Mesenchymal stem cell (in vitro differentiated cells and primary cell): ENCODE measurements around the gene CEACAM18.

ENCODE experiments used
- DNase-seq: peaks from one replicate; pipeline ENCODE4 v3.0.0-alpha.2; 2013
- H2AFZ ChIP-seq: one replicate; pipeline ENCODE4 v1.6.1; 2013; ENCODE audit warnings: low read depth, mild to moderate bottlenecking, control low read depth, inconsistent platforms, low read length, moderate library complexity
- H2AK5ac ChIP-seq: 2 replicates; pipeline ENCODE4 v1.6.1; 2013; ENCODE audit warnings: low read length, moderate library complexity, mild to moderate bottlenecking, inconsistent platforms; ENCODE audit not compliant: severe bottlenecking
- H2BK120ac ChIP-seq: one replicate; pipeline ENCODE4 v1.6.1; 2013; ENCODE audit warnings: low read depth, mild to moderate bottlenecking, inconsistent platforms, low read length, moderate library complexity
- H2BK12ac ChIP-seq, 2 experiments: one replicate each; pipeline ENCODE4 v1.6.1; 2013; ENCODE audit warnings: inconsistent platforms in 2 of 2, low read length in 2 of 2, mild to moderate bottlenecking in 2 of 2, moderate library complexity in 2 of 2, control low read depth in 1 of 2
- H2BK15ac ChIP-seq: one replicate; pipeline ENCODE4 v1.6.1; 2013; ENCODE audit warnings: mild to moderate bottlenecking, low read depth, inconsistent platforms; ENCODE audit not compliant: poor library complexity, severe bottlenecking
- H2BK5ac ChIP-seq: 2 replicates; pipeline ENCODE4 v1.6.1; 2013; ENCODE audit warnings: low read depth, mild to moderate bottlenecking, low read length, control low read depth, inconsistent platforms; ENCODE audit not compliant: poor library complexity, severe bottlenecking
- H3K14ac ChIP-seq, 2 experiments: one replicate each; pipeline ENCODE4 v1.6.1; 2013; ENCODE audit warnings: inconsistent platforms in 2 of 2, low read length in 2 of 2, control low read depth in 1 of 2, mild to moderate bottlenecking in 1 of 2, moderate library complexity in 1 of 2
- H3K18ac ChIP-seq, 2 experiments: one replicate each; pipeline ENCODE4 v1.6.1; 2013; ENCODE audit warnings: inconsistent platforms in 2 of 2, low read length in 2 of 2, control low read depth in 1 of 2, low read depth in 1 of 2, mild to moderate bottlenecking in 1 of 2
- H3K23ac ChIP-seq, 2 experiments: one replicate each; pipeline ENCODE4 v1.6.1; 2013; ENCODE audit warnings: inconsistent platforms in 2 of 2, low read length in 2 of 2, mild to moderate bottlenecking in 2 of 2, moderate library complexity in 2 of 2, control low read depth in 1 of 2
- H3K27ac ChIP-seq: 2 replicates; pipeline ENCODE4 v1.5.1; 2013; ENCODE audit warnings: mild to moderate bottlenecking, moderate library complexity, low read length, control low read depth, inconsistent platforms; ENCODE audit not compliant: poor library complexity, severe bottlenecking
- H3K27me3 ChIP-seq, 2 experiments: 2 replicates each; pipeline versions ENCODE4 v1.6.1 to v1.7.0; 2013; ENCODE audit warnings: low read length in 2 of 2, mild to moderate bottlenecking in 2 of 2, moderate library complexity in 2 of 2, control low read depth in 1 of 2, inconsistent platforms in 1 of 2; ENCODE audit not compliant: control insufficient read depth in 1 of 2, insufficient read depth in 1 of 2
- H3K36me3 ChIP-seq, 2 experiments: 2 replicates each; pipeline versions ENCODE4 v1.6.1 to v1.7.0; 2013; ENCODE audit warnings: low read length in 2 of 2, control low read depth in 1 of 2, inconsistent platforms in 1 of 2, low read depth in 1 of 2, mild to moderate bottlenecking in 1 of 2; ENCODE audit not compliant: insufficient read depth in 2 of 2, control insufficient read depth in 1 of 2
- H3K4ac ChIP-seq, 2 experiments: one replicate each; pipeline ENCODE4 v1.6.1; 2013; ENCODE audit warnings: inconsistent platforms in 2 of 2, low read length in 2 of 2, mild to moderate bottlenecking in 2 of 2, moderate library complexity in 2 of 2, control low read depth in 1 of 2, low read depth in 1 of 2
- H3K4me1 ChIP-seq: 2 replicates; pipeline ENCODE4 v1.6.1; 2013; ENCODE audit warnings: low read depth, low read length, control low read depth; ENCODE audit not compliant: control insufficient read depth, insufficient read depth
- H3K4me2 ChIP-seq: 2 replicates; pipeline ENCODE4 v1.6.1; 2013; ENCODE audit warnings: low read length, mild to moderate bottlenecking, inconsistent platforms; ENCODE audit not compliant: poor library complexity, severe bottlenecking
- H3K4me3 ChIP-seq, 2 experiments: 2 replicates each; pipeline versions ENCODE4 v1.5.1 to v1.7.0; 2013; ENCODE audit warnings: low read length in 2 of 2, mild to moderate bottlenecking in 2 of 2, control low read depth in 1 of 2, low read depth in 1 of 2; ENCODE audit not compliant: insufficient read depth in 1 of 2
- H3K79me1 ChIP-seq: replicated peaks from 2 replicates; pipeline ENCODE4 v1.6.1; 2013; ENCODE audit warnings: mild to moderate bottlenecking, control low read depth, low read length, inconsistent platforms; ENCODE audit not compliant: poor library complexity, severe bottlenecking
- H3K9ac ChIP-seq: 2 replicates; pipeline ENCODE4 v1.7.0; 2013; ENCODE audit warnings: mild to moderate bottlenecking, low read length, moderate library complexity
- H3K9me3 ChIP-seq: 2 replicates; pipeline ENCODE4 v1.7.0; 2013; ENCODE audit warnings: mild to moderate bottlenecking, low read length; ENCODE audit not compliant: control insufficient read depth
- H4K8ac ChIP-seq: one replicate; pipeline ENCODE4 v1.6.1; 2013; ENCODE audit warnings: inconsistent platforms, mild to moderate bottlenecking, low read length, moderate library complexity
- H4K91ac ChIP-seq: one replicate; pipeline ENCODE4 v1.6.1; 2013; ENCODE audit warnings: mild to moderate bottlenecking, low read length, inconsistent platforms
- WGBS: methylation state at CpG from one replicate; pipeline ENCODE4 v1.1.7; 2013; ENCODE audit warnings: mixed read lengths; 5-methylcytosine and 5-hydroxymethylcytosine counted together

Gene CEACAM18

DNA sequence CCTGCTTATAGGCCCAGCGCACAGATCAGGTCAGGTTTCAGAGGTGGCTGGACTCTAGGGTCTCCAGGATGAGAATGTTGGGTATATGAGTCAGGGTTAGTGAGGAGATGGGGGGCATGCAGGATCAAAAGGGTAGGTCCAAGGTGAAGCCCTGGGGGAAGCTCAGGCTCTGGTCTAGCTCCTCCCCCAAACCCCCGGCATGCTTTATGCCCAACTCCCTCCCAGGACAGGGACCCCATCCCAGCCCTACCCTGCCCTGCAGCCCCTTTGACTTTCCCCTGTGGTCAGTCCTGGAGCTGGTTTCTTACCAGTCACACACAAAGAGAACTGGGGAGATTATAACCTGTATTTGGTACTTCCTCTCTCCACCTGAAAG, 9.8 kb upstream of the CEACAM18 start:
- Histone ChIP-seq H2BK120ac (no peak overlapping the region), H3K9me3 (no peaks in the 10 kb centered on the region), H4K8ac (no peak overlapping the region), H3K9ac (no peak overlapping the region), H2BK15ac (no peak overlapping the region), H2AFZ (no peak overlapping the region), H3K4me2 (no peak overlapping the region), H3K4ac (no peak overlapping the region), H3K4me1 (no peaks in the 10 kb centered on the region), H3K36me3 (no peaks in the 10 kb centered on the region), H3K27me3 (peaks cover 0 to 31% of the 10 kb centered on the region in 2 experiments), H2BK12ac (no peak overlapping the region), H3K14ac (no peak overlapping the region), H3K79me1 (no peaks in the 10 kb centered on the region), H2BK5ac (no peak overlapping the region), H2AK5ac (no peak overlapping the region), H3K4me3 (no peak overlapping the region), H4K91ac (no peak overlapping the region), H3K23ac (no peak overlapping the region), H3K18ac (no peak overlapping the region), H3K27ac (no peak overlapping the region)
- no peak for DNase-seq
- WGBS = 68% methylated on average over 2 of the region's 2 CpGs

DNA sequence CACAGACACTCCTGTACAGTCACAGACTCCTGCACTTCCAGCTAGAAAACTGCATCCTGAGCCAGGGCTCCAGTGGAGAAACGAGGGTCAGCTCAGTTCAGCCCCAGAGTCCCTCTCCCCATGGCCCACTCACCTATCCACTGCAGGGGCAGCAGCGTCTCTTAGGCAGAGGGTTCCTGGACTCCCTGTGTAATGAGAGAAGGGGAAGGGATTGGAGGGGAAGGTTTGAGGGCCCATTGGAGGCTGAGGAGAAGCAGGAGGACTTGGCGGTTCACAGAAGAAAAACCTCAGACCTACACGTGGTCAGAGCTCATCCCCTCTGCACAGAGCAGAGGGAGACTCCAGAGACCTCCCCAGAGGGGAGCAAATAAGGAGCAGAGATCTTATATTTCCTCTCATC, 9.2 kb upstream of the CEACAM18 start:
- Histone ChIP-seq H3K36me3 (no peaks in the 10 kb centered on the region), H2AFZ (no peak overlapping the region), H3K79me1 (no peaks in the 10 kb centered on the region), H3K23ac (no peak overlapping the region), H3K9ac (no peak overlapping the region), H3K14ac (no peak overlapping the region), H3K4me3 (no peak overlapping the region), H3K18ac (no peak overlapping the region), H2BK120ac (no peak overlapping the region), H4K91ac (no peak overlapping the region), H2BK15ac (no peak overlapping the region), H3K9me3 (no peaks in the 10 kb centered on the region), H2AK5ac (no peak overlapping the region), H2BK5ac (no peak overlapping the region), H3K4me1 (no peaks in the 10 kb centered on the region), H4K8ac (no peak overlapping the region), H3K4ac (no peak overlapping the region), H3K4me2 (no peak overlapping the region), H2BK12ac (no peak overlapping the region), H3K27me3 (peaks cover 0 to 37% of the 10 kb centered on the region in 2 experiments), H3K27ac (no peak overlapping the region)
- no peak for DNase-seq
- WGBS = 13% methylated on average over 1 of the region's 4 CpGs

DNA sequence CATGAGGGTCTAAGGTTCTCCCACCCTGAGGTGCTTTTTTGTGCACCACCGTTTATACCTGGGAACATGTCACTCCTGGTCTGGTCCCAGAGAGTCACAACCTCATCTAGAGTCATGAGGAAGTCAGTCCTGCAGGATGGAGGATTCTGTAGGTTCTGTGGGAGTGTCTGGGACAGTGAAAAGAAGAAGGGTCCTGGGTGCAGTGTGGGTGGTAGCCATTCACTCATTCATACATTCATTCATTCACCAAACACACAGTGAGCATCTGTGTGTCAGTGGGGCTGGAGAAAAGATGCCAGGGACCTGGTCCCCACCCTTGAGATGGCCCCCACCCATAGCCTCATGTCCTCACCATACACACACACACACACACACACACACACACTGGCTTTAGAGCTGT, 8.7 kb upstream of the CEACAM18 start:
- Histone ChIP-seq H2BK15ac (no peak overlapping the region), H3K4me3 (no peak overlapping the region), H3K9me3 (no peaks in the 10 kb centered on the region), H2AK5ac (no peak overlapping the region), H3K23ac (no peak overlapping the region), H3K4me1 (no peaks in the 10 kb centered on the region), H3K27ac (no peak overlapping the region), H2AFZ (no peak overlapping the region), H3K79me1 (no peaks in the 10 kb centered on the region), H4K91ac (no peak overlapping the region), H2BK12ac (no peak overlapping the region), H4K8ac (no peak overlapping the region), H2BK5ac (no peak overlapping the region), H2BK120ac (no peak overlapping the region), H3K9ac (no peak overlapping the region), H3K27me3 (peaks cover 0 to 38% of the 10 kb centered on the region in 2 experiments), H3K18ac (no peak overlapping the region), H3K4ac (no peak overlapping the region), H3K4me2 (no peak overlapping the region), H3K14ac (no peak overlapping the region), H3K36me3 (no peaks in the 10 kb centered on the region)
- WGBS = 42% methylated on average over 1 of the region's 1 CpG
- no peak for DNase-seq

DNA sequence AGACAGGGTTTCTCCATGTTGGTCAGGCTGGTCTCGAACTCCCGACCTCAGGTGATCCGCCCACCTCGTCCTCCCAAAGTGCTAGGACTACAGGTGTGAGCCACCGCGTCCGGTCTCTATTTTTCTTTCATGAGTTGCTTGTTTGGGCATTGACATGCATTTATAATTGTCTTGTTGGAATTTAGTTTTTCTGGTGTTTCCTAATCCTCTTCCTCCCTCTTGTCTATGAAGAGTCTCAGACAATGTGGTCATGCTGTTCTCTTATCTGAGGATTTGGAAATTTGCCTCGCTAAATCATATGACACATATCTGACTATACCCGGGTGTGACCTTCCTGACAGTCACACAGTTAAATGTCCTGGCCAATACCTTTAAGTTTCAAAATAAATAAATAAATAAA, 7.4 kb upstream of the CEACAM18 start:
- no peak overlapping the region for H3K18ac ChIP-seq
- no peak overlapping the region for H3K4me2 ChIP-seq
- H3K27ac ChIP-seq = no peak overlapping the region
- WGBS = 86% methylated on average over 7 of the region's 9 CpGs
- no peak overlapping the region for H2BK5ac ChIP-seq
- H3K9ac ChIP-seq = no peak overlapping the region
- no peak overlapping the region for H2BK15ac ChIP-seq
- no peaks in the 10 kb centered on the region for H3K36me3 ChIP-seq
- H4K91ac ChIP-seq = no peak overlapping the region
- no peaks in the 10 kb centered on the region for H3K4me1 ChIP-seq
- DNase-seq = no peak
- H3K9me3 ChIP-seq = no peaks in the 10 kb centered on the region
- peaks cover 0 to 42% of the 10 kb centered on the region in 2 experiments for H3K27me3 ChIP-seq
- no peak overlapping the region for H3K4me3 ChIP-seq
- no peaks in the 10 kb centered on the region for H3K79me1 ChIP-seq
- H2BK12ac ChIP-seq = no peak overlapping the region
- H2BK120ac ChIP-seq = no peak overlapping the region
- no peak overlapping the region for H3K4ac ChIP-seq
- no peak overlapping the region for H2AK5ac ChIP-seq
- no peak overlapping the region for H3K23ac ChIP-seq
- H3K14ac ChIP-seq = no peak overlapping the region
- H4K8ac ChIP-seq = no peak overlapping the region
- H2AFZ ChIP-seq = no peak overlapping the region
